ENCODE data around the gene ERGIC1.
"Not testable (repeated sequence)": the region's sequence is repeated elsewhere in the genome, so short reads cannot be mapped to it uniquely, and the experiment has no call there.

The ERGIC1 gene

DNA sequence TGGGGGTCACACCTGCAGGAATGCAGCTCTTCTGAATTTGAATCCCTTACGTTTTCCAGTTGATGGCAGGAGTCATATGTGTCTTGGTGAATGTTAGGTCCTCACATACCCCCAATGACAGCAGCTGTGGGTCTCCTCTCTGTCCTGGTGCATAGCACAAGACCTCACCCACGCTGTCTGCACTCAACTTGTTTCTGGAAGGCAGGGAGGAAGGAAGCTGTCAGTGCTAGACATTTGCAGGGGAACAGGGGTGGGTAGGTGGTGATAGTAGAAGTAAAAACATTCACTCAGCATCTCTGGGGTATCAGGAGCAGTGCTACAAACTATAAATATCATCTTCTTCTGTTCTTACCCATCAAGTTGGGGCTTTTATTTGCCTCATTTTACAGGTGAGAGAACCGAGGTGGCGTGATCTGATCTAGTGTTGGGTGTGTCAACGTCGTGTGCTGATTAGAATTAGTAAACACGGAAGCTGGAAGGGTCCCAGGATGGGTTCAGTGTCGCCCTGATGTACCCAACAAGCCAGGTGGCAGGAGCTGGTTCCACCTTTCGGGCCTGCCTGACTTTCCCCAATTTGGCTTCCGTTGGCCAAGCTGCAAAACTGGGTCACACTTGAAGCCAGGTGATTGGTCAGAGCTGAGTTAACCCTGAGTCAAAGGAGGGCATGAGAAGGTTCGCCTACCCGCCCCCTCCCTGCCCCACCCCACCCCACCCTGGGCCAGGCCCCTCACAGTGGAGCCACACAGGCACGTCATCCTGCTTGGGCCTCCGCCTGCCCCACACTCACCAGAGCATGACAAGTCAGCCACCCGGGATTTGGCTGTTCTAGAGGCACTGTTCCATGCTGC lies 15.8 kb downstream of the ERGIC1 start:
- no peak overlapping the region for H3K4me3 ChIP-seq (IDR thresholded peaks at IDR 0.05; ENCODE audit: insufficient read depth, low read depth, low read length)
- TF ChIP-seq, protein P1, sequence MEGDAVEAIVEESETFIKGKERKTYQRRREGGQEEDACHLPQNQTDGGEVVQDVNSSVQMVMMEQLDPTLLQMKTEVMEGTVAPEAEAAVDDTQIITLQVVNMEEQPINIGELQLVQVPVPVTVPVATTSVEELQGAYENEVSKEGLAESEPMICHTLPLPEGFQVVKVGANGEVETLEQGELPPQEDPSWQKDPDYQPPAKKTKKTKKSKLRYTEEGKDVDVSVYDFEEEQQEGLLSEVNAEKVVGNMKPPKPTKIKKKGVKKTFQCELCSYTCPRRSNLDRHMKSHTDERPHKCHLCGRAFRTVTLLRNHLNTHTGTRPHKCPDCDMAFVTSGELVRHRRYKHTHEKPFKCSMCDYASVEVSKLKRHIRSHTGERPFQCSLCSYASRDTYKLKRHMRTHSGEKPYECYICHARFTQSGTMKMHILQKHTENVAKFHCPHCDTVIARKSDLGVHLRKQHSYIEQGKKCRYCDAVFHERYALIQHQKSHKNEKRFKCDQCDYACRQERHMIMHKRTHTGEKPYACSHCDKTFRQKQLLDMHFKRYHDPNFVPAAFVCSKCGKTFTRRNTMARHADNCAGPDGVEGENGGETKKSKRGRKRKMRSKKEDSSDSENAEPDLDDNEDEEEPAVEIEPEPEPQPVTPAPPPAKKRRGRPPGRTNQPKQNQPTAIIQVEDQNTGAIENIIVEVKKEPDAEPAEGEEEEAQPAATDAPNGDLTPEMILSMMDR (conservative IDR thresholded peaks at IDR 0.05; ENCODE audit: low read depth, low read length), result no peak
- no peaks in the 10 kb centered on the region for H4K20me1 ChIP-seq (ENCODE audit: insufficient read depth)
- no peak overlapping the region for H3K9ac ChIP-seq
- no peak overlapping the region for H3K4me2 ChIP-seq
- H3K27ac ChIP-seq, result no peak overlapping the region
- H3K36me3 ChIP-seq (ENCODE audit: insufficient read depth), result no peaks in the 10 kb centered on the region
- H2AFZ ChIP-seq (ENCODE audit: low read depth), result no peak overlapping the region
- peaks cover 12% of the 10 kb centered on the region for H3K4me1 ChIP-seq (ENCODE audit: low read depth, poor library complexity, severe bottlenecking)
- H3K27me3 ChIP-seq (ENCODE audit: insufficient read depth, low read depth), result no peaks in the 10 kb centered on the region
- peaks cover 83% of the 10 kb centered on the region for H3K79me2 ChIP-seq (ENCODE audit: insufficient read depth, low read depth)

DNA sequence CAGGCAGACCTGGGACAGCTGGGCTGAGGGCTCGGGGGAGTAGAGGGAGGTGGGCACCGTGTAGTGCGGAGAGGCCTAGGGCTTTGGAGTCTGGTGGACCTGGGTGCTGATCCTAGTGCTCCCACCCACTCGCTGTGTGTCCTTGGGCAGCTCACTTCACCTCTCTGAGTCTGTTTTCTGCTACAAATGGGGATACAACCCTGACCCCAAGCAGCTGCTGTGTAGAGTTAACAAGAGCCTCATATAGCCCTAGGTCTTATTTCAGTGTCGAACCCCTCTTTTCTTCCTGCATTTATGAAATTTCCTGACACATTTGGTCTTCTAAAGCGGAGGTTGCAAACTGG lies 16.4 kb downstream of the ERGIC1 start:
- no peaks in the 10 kb centered on the region for H4K20me1 ChIP-seq (ENCODE audit: insufficient read depth)
- peaks cover 12% of the 10 kb centered on the region for H3K4me1 ChIP-seq (ENCODE audit: low read depth, poor library complexity, severe bottlenecking)
- no peak overlapping the region for H3K4me3 ChIP-seq (IDR thresholded peaks at IDR 0.05; ENCODE audit: insufficient read depth, low read depth, low read length)
- no peak overlapping the region for H3K9ac ChIP-seq
- no peaks in the 10 kb centered on the region for H3K27me3 ChIP-seq (ENCODE audit: insufficient read depth, low read depth)
- no peak overlapping the region for H2AFZ ChIP-seq (ENCODE audit: low read depth)
- H3K27ac ChIP-seq, result no peak overlapping the region
- no peaks in the 10 kb centered on the region for H3K36me3 ChIP-seq (ENCODE audit: insufficient read depth)
- H3K79me2 ChIP-seq (ENCODE audit: insufficient read depth, low read depth), result peaks cover 83% of the 10 kb centered on the region
- TF ChIP-seq, protein P1 (conservative IDR thresholded peaks at IDR 0.05; ENCODE audit: low read depth, low read length), result no peak
- H3K4me2 ChIP-seq, result no peak overlapping the region

DNA sequence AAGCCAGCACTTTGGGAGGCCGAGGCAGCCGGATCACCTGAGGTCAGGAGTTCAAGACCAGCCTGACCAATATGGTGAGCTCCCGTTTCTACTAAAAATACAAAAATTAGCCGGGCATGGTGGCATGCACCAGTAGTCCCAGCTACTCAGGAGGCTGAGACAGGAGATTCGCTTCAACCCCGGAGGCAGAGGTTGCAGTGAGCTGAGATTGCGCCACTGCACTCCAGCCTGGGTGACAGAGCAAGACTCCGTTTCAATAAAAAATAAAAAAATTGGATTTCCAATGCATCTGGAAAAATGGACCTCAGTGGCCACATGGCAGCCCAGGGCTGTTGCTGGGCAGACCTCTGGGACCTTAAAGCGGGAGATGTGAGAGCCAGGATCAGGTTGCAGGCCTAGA lies 17.2 kb downstream of the ERGIC1 start:
- H4K20me1 ChIP-seq (ENCODE audit: insufficient read depth); H3K36me3 ChIP-seq (ENCODE audit: insufficient read depth); H3K27me3 ChIP-seq (ENCODE audit: insufficient read depth, low read depth); H3K4me3 ChIP-seq (IDR thresholded peaks at IDR 0.05; ENCODE audit: insufficient read depth, low read depth, low read length); H3K4me2 ChIP-seq; H2AFZ ChIP-seq (ENCODE audit: low read depth); H3K9ac ChIP-seq; H3K27ac ChIP-seq: not testable (repeated sequence)
- Histone ChIP-seq H3K4me1 (ENCODE audit: low read depth, poor library complexity, severe bottlenecking) (peaks cover 12% of the 10 kb centered on the region), H3K79me2 (ENCODE audit: insufficient read depth, low read depth) (peaks cover 85% of the 10 kb centered on the region)

DNA sequence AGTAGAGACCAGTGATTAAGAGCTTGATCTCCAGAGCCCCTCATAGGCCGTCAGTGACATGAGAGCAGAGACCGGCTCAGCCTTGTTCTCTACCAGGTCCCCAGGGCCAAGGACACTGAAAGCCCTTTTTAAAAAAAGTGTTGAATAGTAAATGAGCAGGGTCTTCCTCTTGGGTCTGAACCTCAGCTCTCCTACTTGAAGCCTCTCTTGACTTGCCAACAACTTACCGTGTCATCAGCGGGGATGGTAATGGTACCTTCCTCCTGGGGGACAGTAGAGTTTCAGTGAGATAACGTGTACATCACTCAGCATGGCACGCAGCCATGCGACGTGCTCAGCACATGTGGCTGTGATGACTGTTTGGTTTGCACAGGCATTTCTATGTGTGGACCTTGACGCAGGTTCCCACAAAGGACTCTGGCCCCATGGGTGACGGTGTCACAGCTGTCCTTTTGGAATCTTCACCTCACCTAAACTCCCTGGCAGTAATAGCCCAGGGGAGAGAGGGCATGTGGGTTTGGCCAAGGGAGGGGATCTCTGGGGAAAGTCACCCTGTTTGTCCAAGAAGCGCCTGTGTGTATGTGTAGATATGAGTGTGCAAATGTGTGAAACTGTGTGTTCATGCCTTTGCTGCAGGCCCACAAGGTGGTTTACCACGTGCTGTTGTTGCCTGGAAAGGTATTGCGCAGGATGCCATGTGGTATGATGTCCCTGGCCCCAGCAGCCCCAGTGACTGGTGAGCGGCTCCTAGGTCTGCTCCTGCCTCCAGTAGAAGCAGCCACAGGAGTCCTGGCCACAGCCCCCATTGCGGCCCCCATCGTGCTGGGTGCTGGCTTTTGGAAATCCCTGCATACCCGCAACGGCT lies 18.7 kb downstream of the ERGIC1 start:
- Histone ChIP-seq H3K36me3 (ENCODE audit: insufficient read depth) (no peaks in the 10 kb centered on the region), H3K27me3 (ENCODE audit: insufficient read depth, low read depth) (no peaks in the 10 kb centered on the region), H3K4me3 (IDR thresholded peaks at IDR 0.05; ENCODE audit: insufficient read depth, low read depth, low read length) (no peak overlapping the region), H3K4me2 (no peak overlapping the region), H3K79me2 (ENCODE audit: insufficient read depth, low read depth) (peaks cover 80% of the 10 kb centered on the region), H2AFZ (ENCODE audit: low read depth) (no peak overlapping the region), H3K4me1 (ENCODE audit: low read depth, poor library complexity, severe bottlenecking) (peaks cover 12% of the 10 kb centered on the region), H3K9ac (no peak overlapping the region), H3K27ac (no peak overlapping the region), H4K20me1 (ENCODE audit: insufficient read depth) (no peaks in the 10 kb centered on the region)
- TF ChIP-seq, protein P1 (conservative IDR thresholded peaks at IDR 0.05; ENCODE audit: low read depth, low read length), result no peak

All from KMS-11 (cell line).